ENCODE results near the gene ACER2.

ACER2 gene

GRCh38 chr9:19440376-19440775 lies 31.6 kb downstream of the ACER2 start:
- no peaks in the 10 kb centered on the region for H3K4me1 ChIP-seq (ENCODE audit: control insufficient read depth, low read length)
- H3K4me3 ChIP-seq (ENCODE audit: low read length): no peak overlapping the region
- no peak for TF ChIP-seq EZH2phosphoT487 (IDR thresholded peaks at IDR 0.05; ENCODE audit: borderline replicate concordance, low read length)
- no peak for TF ChIP-seq CTCF (IDR thresholded peaks at IDR 0.05; ENCODE audit: low read depth, low read length, poor library complexity, severe bottlenecking)
- no peaks in the 10 kb centered on the region for H3F3A ChIP-seq (ENCODE audit: control insufficient read depth, insufficient read depth)
- H3K79me2 ChIP-seq (ENCODE audit: control insufficient read depth, low read length): no peaks in the 10 kb centered on the region
- H4K20me1 ChIP-seq (ENCODE audit: control insufficient read depth, insufficient read depth, low read depth, low read length): no peaks in the 10 kb centered on the region
- no peaks in the 10 kb centered on the region for H3K36me3 ChIP-seq (ENCODE audit: control insufficient read depth, low read length)
- H3K9me2 ChIP-seq (replicated peaks; ENCODE audit: control insufficient read depth, low read length): no peaks in the 10 kb centered on the region
- no peak overlapping the region for H3K4me2 ChIP-seq (ENCODE audit: low read length)
- H3K27me3 ChIP-seq (ENCODE audit: control insufficient read depth, low read length): peaks cover 16% of the 10 kb centered on the region
- no peaks in the 10 kb centered on the region for H3K9me3 ChIP-seq (ENCODE audit: control insufficient read depth, insufficient read depth, low read length)
- no peak overlapping the region for H3K27ac ChIP-seq (ENCODE audit: low read depth, low read length)

DNA sequence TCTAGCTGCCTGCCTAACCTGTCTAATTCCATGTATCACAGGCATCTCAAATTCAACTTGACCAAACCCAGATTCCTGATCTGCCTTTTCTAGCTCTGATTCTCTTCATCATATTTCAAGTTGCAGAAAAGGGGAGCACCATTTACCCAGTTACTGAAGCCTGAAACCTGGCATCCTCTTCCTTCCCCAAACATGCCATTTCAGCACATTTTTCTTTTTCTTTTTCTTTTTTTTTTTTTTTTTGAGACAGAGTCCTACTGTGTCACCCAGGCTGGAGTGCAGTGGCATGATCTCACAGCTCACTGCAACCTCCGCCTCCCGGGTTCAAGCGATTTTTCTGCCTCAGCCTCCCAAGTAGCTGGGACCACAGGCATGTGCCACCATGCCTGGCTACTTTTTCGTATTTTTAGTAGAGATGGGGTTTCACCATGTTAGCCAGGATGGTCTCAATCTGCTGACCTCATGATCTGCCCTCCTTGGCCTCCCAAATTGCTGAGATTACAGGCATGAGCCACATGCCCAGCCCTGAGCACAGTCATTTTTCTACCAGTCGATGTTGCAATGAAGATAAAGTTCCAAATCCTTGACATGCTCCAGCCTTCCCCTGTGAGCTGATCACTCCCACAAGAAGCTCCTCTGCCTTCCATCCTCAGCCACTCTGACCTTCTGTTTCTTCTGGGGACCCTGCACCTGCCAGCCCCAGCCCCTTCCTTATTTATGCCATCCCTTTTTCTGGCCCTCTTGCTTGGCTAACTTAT lies 32.2 kb downstream of the ACER2 start:
- no peak for TF ChIP-seq CTCF (IDR thresholded peaks at IDR 0.05; ENCODE audit: low read depth, low read length, poor library complexity, severe bottlenecking)
- no peak for TF ChIP-seq EZH2phosphoT487 (IDR thresholded peaks at IDR 0.05; ENCODE audit: borderline replicate concordance, low read length)
- no peaks in the 10 kb centered on the region for H3K9me3 ChIP-seq (ENCODE audit: control insufficient read depth, insufficient read depth, low read length)
- no peaks in the 10 kb centered on the region for H3K36me3 ChIP-seq (ENCODE audit: control insufficient read depth, low read length)
- H3K27ac ChIP-seq (ENCODE audit: low read depth, low read length): no peak overlapping the region
- no peaks in the 10 kb centered on the region for H4K20me1 ChIP-seq (ENCODE audit: control insufficient read depth, insufficient read depth, low read depth, low read length)
- H3K4me3 ChIP-seq (ENCODE audit: low read length): no peak overlapping the region
- H3K4me1 ChIP-seq (ENCODE audit: control insufficient read depth, low read length): no peaks in the 10 kb centered on the region
- peaks cover 16% of the 10 kb centered on the region for H3K27me3 ChIP-seq (ENCODE audit: control insufficient read depth, low read length)
- H3K4me2 ChIP-seq (ENCODE audit: low read length): no peak overlapping the region
- H3F3A ChIP-seq (ENCODE audit: control insufficient read depth, insufficient read depth): no peaks in the 10 kb centered on the region
- no peaks in the 10 kb centered on the region for H3K79me2 ChIP-seq (ENCODE audit: control insufficient read depth, low read length)
- H3K9me2 ChIP-seq (replicated peaks; ENCODE audit: control insufficient read depth, low read length): no peaks in the 10 kb centered on the region

GRCh38 chr9:19441730-19442129 lies 32.9 kb downstream of the ACER2 start:
- no peaks in the 10 kb centered on the region for H3K36me3 ChIP-seq (ENCODE audit: control insufficient read depth, low read length)
- no peaks in the 10 kb centered on the region for H3K79me2 ChIP-seq (ENCODE audit: control insufficient read depth, low read length)
- no peak for TF ChIP-seq CTCF (IDR thresholded peaks at IDR 0.05; ENCODE audit: low read depth, low read length, poor library complexity, severe bottlenecking)
- H3K27me3 ChIP-seq (ENCODE audit: control insufficient read depth, low read length): peaks cover 16% of the 10 kb centered on the region
- H3F3A ChIP-seq (ENCODE audit: control insufficient read depth, insufficient read depth): no peaks in the 10 kb centered on the region
- H3K9me3 ChIP-seq (ENCODE audit: control insufficient read depth, insufficient read depth, low read length): no peaks in the 10 kb centered on the region
- H4K20me1 ChIP-seq (ENCODE audit: control insufficient read depth, insufficient read depth, low read depth, low read length): no peaks in the 10 kb centered on the region
- no peak overlapping the region for H3K4me3 ChIP-seq (ENCODE audit: low read length)
- no peak overlapping the region for H3K4me2 ChIP-seq (ENCODE audit: low read length)
- H3K27ac ChIP-seq (ENCODE audit: low read depth, low read length): no peak overlapping the region
- H3K4me1 ChIP-seq (ENCODE audit: control insufficient read depth, low read length): no peaks in the 10 kb centered on the region
- no peaks in the 10 kb centered on the region for H3K9me2 ChIP-seq (replicated peaks; ENCODE audit: control insufficient read depth, low read length)

All from DOHH2 (cell line).